ENCODE data around the gene DNAJC28. TPM values are rescaled to one million over a fixed set of nuclear protein-coding genes. Genes with fewer than 3 reads are reported as not detected.

The DNAJC28 gene
- total and polyA plus RNA-seq, 2 experiments from 2014 or later = 1.2 to 3.8 TPM

DNA sequence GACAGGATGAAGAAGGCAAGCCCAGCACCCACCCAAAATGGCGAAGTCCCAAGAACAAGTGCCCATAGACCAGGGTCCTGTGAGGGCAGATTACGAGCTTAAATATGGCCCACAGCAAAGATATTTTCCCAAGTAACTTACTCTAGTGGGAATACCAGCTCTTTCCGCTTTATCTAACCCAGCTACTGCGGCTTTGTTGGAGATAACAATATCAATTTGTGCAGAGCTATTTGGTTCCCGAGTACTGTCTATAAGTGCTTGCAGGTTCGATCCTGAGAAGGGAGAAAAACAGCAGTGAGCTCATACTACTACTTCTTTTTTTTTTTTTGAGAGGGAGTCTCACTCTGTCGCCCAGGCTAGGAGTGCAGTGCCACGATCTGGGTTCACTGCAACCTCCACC, 14.3 kb upstream of the DNAJC28 start:
- Histone ChIP-seq H3K79me2 (no peaks in the 10 kb centered on the region), H3K4me3 (no peak overlapping the region), H3K36me3 (replicated peaks; ENCODE audit: insufficient read depth, low read depth) (peaks cover 3% of the 10 kb centered on the region), H2AFZ (no peak overlapping the region), H3K9me2 (replicated peaks; ENCODE audit: insufficient read depth) (no peaks in the 10 kb centered on the region), H3K27me3 (no peaks in the 10 kb centered on the region), H3K4me2 (no peak overlapping the region), H4K20me1 (ENCODE audit: insufficient read depth, poor library complexity, severe bottlenecking) (no peaks in the 10 kb centered on the region), H3K27ac (no peak overlapping the region), H3K4me1 (ENCODE audit: insufficient read depth) (no peaks in the 10 kb centered on the region), H3K9me3 (ENCODE audit: low read depth) (no peaks in the 10 kb centered on the region)
- DNase-seq (ENCODE audit: low spot score) = no peak
- 96% methylated on average over 8 of the region's 8 CpGs for WGBS (ENCODE audit: low lambda C conversion rate, missing lambda C conversion rate)
- TF ChIP-seq, protein P1, sequence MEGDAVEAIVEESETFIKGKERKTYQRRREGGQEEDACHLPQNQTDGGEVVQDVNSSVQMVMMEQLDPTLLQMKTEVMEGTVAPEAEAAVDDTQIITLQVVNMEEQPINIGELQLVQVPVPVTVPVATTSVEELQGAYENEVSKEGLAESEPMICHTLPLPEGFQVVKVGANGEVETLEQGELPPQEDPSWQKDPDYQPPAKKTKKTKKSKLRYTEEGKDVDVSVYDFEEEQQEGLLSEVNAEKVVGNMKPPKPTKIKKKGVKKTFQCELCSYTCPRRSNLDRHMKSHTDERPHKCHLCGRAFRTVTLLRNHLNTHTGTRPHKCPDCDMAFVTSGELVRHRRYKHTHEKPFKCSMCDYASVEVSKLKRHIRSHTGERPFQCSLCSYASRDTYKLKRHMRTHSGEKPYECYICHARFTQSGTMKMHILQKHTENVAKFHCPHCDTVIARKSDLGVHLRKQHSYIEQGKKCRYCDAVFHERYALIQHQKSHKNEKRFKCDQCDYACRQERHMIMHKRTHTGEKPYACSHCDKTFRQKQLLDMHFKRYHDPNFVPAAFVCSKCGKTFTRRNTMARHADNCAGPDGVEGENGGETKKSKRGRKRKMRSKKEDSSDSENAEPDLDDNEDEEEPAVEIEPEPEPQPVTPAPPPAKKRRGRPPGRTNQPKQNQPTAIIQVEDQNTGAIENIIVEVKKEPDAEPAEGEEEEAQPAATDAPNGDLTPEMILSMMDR (IDR thresholded peaks at IDR 0.05; ENCODE audit: poor library complexity) = no peak
- TF ChIP-seq EZH2phosphoT487 (IDR thresholded peaks at IDR 0.05; ENCODE audit: low read depth, severe bottlenecking, unreplicated experiment) (no peak), EZH2 (IDR thresholded peaks at IDR 0.05; ENCODE audit: borderline replicate concordance) (no peak)

DNA sequence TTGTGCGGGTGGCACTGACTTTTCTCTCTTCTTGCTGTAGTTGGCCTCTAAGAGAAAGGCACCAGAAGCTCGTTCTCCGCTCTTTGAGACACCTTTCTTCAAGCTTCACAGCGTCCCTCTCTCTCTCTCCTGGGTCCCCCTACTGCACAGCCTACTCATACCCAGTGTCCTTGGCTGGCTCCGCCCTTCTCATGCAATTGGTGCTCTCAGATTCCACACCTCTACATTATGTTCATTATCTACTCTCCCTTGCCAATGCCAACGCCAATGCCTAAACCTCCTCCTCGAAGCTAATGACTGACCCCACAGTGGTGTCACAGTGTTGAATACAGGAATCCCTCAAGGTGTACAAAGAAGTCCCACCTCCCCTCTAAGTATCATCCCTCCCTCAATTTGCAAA, 4.8 kb upstream of the DNAJC28 start:
- TF ChIP-seq, protein P1 (IDR thresholded peaks at IDR 0.05; ENCODE audit: poor library complexity) = no peak
- TF ChIP-seq EZH2phosphoT487 (IDR thresholded peaks at IDR 0.05; ENCODE audit: low read depth, severe bottlenecking, unreplicated experiment) (no peak), EZH2 (IDR thresholded peaks at IDR 0.05; ENCODE audit: borderline replicate concordance) (no peak)
- no peak overlapping the region for H2AFZ ChIP-seq
- WGBS (ENCODE audit: low lambda C conversion rate, missing lambda C conversion rate) = 79% methylated on average over 7 of the region's 7 CpGs

DNA sequence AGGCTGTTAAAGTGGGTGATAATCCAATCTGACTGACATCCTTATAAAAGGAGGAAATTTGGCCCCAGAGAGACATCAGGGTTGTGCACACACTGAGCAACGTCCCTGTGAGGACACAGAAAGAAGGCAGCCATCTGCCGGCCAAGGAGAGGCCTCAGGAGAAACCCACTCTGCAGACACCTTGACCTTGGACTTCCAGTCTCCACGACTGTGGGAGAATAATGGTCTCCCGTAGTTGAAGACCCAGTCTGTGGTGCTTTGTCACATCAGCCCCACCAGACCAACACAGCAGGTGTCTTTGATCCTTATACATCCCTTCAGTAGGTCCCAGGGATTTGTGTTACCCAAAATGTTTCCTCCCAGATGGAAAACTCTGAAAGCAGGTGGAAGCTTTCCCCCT, 4.2 kb upstream of the DNAJC28 start:
- no peak overlapping the region for H3K4me2 ChIP-seq
- H3K9me2 ChIP-seq (replicated peaks; ENCODE audit: insufficient read depth) = no peaks in the 10 kb centered on the region
- H3K36me3 ChIP-seq (replicated peaks; ENCODE audit: insufficient read depth, low read depth) = no peaks in the 10 kb centered on the region
- H2AFZ ChIP-seq = no peak overlapping the region
- no peak for DNase-seq (ENCODE audit: low spot score)
- H3K79me2 ChIP-seq = no peaks in the 10 kb centered on the region
- H3K4me3 ChIP-seq = no peak overlapping the region
- no peaks in the 10 kb centered on the region for H3K9me3 ChIP-seq (ENCODE audit: low read depth)
- H3K27ac ChIP-seq = no peak overlapping the region
- H4K20me1 ChIP-seq (ENCODE audit: insufficient read depth, poor library complexity, severe bottlenecking) = no peaks in the 10 kb centered on the region
- TF ChIP-seq EZH2 (IDR thresholded peaks at IDR 0.05; ENCODE audit: borderline replicate concordance) = no peak
- TF ChIP-seq EZH2phosphoT487 (IDR thresholded peaks at IDR 0.05; ENCODE audit: low read depth, severe bottlenecking, unreplicated experiment) = no peak
- TF ChIP-seq, protein P1 (IDR thresholded peaks at IDR 0.05; ENCODE audit: poor library complexity) = no peak
- H3K27me3 ChIP-seq = no peaks in the 10 kb centered on the region
- 57% methylated on average over 4 of the region's 4 CpGs for WGBS (ENCODE audit: low lambda C conversion rate, missing lambda C conversion rate)
- peaks cover 2% of the 10 kb centered on the region for H3K4me1 ChIP-seq (ENCODE audit: insufficient read depth)

More for the DNA sequence above, 4.8 kb upstream of the DNAJC28 start:
- no peak overlapping the region for H3K4me2 ChIP-seq
- no peaks in the 10 kb centered on the region for H3K4me1 ChIP-seq (ENCODE audit: insufficient read depth)
- DNase-seq (ENCODE audit: low spot score) = no peak
- H3K79me2 ChIP-seq = no peaks in the 10 kb centered on the region
- no peak overlapping the region for H3K4me3 ChIP-seq
- no peaks in the 10 kb centered on the region for H3K9me2 ChIP-seq (replicated peaks; ENCODE audit: insufficient read depth)
- no peaks in the 10 kb centered on the region for H4K20me1 ChIP-seq (ENCODE audit: insufficient read depth, poor library complexity, severe bottlenecking)
- H3K36me3 ChIP-seq (replicated peaks; ENCODE audit: insufficient read depth, low read depth) = no peaks in the 10 kb centered on the region
- H3K9me3 ChIP-seq (ENCODE audit: low read depth) = no peaks in the 10 kb centered on the region
- no peak overlapping the region for H3K27ac ChIP-seq
- no peaks in the 10 kb centered on the region for H3K27me3 ChIP-seq

DNA sequence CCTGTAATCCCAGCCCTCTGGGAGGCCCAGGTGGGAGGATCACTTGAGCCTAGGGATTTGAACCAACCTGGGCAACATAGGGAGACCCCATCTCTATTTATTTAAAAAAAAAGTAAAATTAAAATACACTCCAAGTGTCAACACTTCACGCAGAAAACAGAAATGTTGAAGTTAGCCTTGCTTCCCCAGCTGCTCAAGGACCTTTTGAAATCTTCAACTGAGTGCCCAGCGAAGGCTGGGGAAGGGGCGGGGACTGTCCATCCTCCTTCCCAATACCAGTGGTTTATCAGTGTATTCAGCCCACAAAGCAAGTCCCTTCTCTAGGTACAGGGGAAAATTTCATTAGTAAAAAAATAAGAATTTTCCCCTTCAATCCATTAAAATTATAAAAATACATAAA, 2.2 kb upstream of the DNAJC28 start:
- peaks cover 3% of the 10 kb centered on the region for H3K79me2 ChIP-seq
- no peaks in the 10 kb centered on the region for H3K9me2 ChIP-seq (replicated peaks; ENCODE audit: insufficient read depth)
- 91% methylated on average over 3 of the region's 3 CpGs for WGBS (ENCODE audit: low lambda C conversion rate, missing lambda C conversion rate)
- no peaks in the 10 kb centered on the region for H3K27me3 ChIP-seq
- TF ChIP-seq EZH2 (IDR thresholded peaks at IDR 0.05; ENCODE audit: borderline replicate concordance) (no peak), EZH2phosphoT487 (IDR thresholded peaks at IDR 0.05; ENCODE audit: low read depth, severe bottlenecking, unreplicated experiment) (no peak)
- TF ChIP-seq, protein P1 (IDR thresholded peaks at IDR 0.05; ENCODE audit: poor library complexity) = no peak
- no peaks in the 10 kb centered on the region for H3K36me3 ChIP-seq (replicated peaks; ENCODE audit: insufficient read depth, low read depth)
- H2AFZ ChIP-seq = no peak overlapping the region
- no peak for DNase-seq (ENCODE audit: low spot score)
- no peak overlapping the region for H3K4me3 ChIP-seq
- H4K20me1 ChIP-seq (ENCODE audit: insufficient read depth, poor library complexity, severe bottlenecking) = no peaks in the 10 kb centered on the region
- no peaks in the 10 kb centered on the region for H3K9me3 ChIP-seq (ENCODE audit: low read depth)
- peaks cover 4% of the 10 kb centered on the region for H3K4me1 ChIP-seq (ENCODE audit: insufficient read depth)
- H3K27ac ChIP-seq = no peak overlapping the region
- H3K4me2 ChIP-seq = no peak overlapping the region

Data from hepatocyte (in vitro differentiated cells).